ENCODE results near the gene BYSL.

Gene BYSL

GRCh38 chr6:41976794-41977484 is 55.6 kb downstream of the BYSL start:
- peak; percentile 71 for DNase-seq (ENCODE audit: low read depth)
